Measurements from ENCODE around the gene SIVA1. TPM values are rescaled to one million over a fixed set of nuclear protein-coding genes. Genes with fewer than 3 reads are reported as not detected.

Gene SIVA1
- polyA plus RNA-seq, 4 donors, result 52.6 to 110 (median 81.4) TPM

- DNase-seq (ENCODE audit: low read depth in 4 of 4, low spot score in 2 of 4), result no peak
Measured at GRCh38 chr14:104782086-104782807, 29.3 kb downstream of the SIVA1 start.

DNA sequence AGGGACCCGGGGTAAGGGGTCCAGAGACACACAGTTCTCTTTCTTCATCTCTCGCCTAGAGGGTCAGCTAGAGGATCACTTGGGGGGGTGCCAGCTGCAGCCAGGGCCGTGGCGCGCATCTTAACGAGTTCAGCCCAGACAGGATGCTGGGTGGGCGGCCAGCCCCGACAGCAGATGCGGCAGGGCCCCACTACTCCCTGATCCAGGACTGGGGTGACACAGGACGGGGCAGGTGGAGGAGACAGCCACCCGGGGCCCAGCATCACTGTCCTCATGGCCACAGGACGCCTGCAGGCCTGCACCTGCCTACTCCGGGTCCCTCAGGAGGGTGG is 29.8 kb downstream of the SIVA1 start:
- no peak for DNase-seq (ENCODE audit: low read depth in 4 of 4, low spot score in 2 of 4)

DNA sequence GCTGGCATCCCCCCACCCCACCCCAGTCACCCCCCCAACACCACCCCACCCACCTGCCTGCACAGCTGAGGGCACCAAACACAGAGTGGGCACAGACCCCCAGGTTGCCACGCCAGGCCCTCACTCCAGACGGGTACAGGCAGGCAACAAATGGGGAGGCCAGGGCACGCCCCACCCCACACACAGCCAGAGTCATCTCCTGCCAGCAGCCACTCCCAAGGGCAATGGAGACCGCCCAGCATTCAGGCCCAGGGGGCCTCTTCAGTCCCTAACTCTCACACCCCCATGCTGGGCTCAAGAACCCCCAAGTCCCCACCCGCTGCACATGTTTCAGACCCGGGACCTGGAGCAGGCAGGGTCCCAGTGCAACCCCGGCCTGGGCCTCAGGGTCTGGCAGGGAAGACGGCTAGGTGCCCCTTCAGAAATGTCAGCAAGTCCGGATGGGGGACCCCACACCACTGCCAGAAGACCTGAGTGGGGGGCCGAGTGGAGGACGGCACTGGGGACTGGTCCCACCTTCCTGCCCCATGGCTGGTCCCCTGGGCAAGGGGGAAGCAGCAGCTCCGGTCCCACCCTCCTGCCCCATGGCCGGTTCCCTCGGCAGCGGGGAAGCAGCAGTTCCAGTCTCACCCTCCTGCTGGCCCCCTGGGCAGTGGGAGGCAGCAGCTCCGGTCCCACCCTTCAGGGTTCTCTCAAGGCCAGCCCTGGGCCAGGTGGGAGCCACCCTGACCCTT is 30.7 kb downstream of the SIVA1 start:
- DNase-seq (ENCODE audit: low read depth in 4 of 4, low spot score in 2 of 4), result no peak

- no peak for DNase-seq (ENCODE audit: low read depth in 4 of 4, low spot score in 2 of 4)
Measured at GRCh38 chr14:104784218-104784568, 31.2 kb downstream of the SIVA1 start.

DNA sequence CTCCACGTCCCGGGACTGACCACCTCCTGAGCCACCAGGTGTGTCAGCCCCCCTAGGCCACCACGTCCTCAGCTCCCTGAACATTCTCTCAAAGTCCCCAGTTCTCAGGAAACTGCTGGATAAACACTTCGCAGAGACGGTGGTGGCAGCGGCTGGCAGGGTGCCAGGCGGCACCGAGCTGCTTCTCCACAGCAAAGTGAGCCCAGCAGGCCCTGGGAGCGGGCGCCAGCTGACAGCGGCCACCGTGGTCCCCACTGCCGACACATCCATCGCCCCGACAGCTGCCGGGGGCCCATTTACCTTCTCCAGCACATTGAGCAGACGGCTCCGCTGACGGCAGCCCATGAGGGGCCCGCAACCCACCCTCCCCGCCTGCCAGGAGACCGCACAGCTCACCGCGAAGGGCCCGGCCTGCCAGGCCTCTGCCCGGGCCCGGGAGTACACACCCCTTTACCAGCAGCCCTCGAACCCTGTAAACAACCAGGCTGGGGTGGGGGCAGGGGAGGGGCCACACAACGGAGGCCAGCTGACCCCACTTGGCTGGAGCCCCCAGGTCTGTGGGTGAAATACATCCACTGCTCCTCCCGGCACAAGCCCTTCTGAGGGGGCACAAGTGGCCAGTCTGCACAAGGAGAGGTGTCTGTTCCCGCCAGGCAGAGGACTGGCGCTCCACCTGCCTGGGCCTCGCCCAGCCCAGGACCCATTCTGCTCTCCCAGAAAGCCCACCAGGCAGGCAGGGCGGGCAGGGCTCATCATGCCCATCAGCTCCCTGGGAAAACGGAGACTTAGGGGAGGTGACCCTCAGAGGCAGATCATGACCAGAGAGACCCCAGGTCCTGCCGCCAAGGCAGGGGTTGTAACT is 32.1 kb downstream of the SIVA1 start:
- no peak for DNase-seq (ENCODE audit: low read depth in 4 of 4, low spot score in 2 of 4)

DNA sequence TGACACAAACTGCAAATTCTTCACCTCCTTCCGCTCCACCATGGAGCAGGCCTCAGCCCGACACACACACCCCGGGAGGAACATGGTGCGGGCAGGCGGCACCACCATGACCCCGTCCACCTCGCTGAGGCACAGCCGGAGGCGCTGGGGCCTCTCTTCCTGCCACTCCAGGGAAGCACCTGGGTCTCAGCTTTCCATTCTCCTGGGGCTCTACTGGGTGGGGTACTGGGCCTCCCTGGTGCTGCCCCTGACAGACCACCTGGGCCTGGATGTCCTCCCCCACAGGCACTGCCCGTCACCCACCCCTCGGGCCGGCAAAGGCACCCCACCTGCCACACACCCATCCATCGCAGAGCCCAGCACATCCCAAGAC is 32.7 kb downstream of the SIVA1 start:
- no peak for DNase-seq (ENCODE audit: low read depth in 4 of 4, low spot score in 2 of 4)

- DNase-seq (ENCODE audit: low read depth in 4 of 4, low spot score in 2 of 4), result no peak
Measured at GRCh38 chr14:104786091-104786586, 33.2 kb downstream of the SIVA1 start.

- no peak for DNase-seq (ENCODE audit: low read depth in 4 of 4, low spot score in 2 of 4)
Measured at GRCh38 chr14:104786726-104787675, 34.1 kb downstream of the SIVA1 start.

GRCh38 chr14:104787736-104788135 is 34.8 kb downstream of the SIVA1 start:
- no peak for DNase-seq (ENCODE audit: low read depth in 4 of 4, low spot score in 2 of 4)

GRCh38 chr14:104788161-104788818 is 35.3 kb downstream of the SIVA1 start:
- DNase-seq (ENCODE audit: low read depth in 4 of 4, low spot score in 2 of 4), result no peak

DNA sequence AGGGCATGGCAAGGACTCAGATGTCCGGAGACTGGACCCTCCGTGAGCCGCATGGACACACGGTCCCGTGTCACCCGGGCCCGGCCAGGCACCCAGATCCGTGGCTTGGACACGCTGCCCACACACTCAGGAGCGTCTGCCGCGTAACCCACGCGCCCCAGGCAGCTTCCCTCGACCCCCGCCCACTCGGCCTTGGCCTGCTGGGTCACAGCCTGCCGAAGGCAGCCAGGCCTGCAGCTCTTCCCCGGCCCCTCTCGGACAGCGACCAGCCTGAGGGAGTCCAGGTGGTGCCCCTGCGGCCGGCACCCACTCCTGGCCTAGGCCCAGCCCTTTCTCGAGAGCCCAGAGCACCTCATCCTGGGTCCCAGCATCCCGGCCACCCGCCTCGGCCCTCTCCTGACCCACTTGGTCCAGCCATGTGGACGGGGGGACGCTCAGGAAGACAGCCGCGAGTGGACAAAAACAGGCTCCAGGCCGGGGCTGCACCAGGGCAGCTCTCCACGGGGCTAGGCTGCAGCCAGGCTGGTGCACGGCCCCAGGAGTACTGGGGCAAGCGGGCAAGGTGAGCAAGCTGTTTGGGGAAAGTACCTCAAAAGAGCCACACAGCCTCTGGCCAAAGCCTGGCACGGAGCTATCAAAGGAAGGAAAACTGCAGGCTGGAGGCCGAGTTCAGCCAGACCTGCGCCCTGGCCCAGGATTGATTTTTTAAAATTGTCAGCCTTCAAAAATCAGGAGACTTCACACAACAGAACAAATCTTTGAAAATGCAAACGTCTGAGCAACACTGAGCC is 36.1 kb downstream of the SIVA1 start:
- DNase-seq (ENCODE audit: low read depth in 4 of 4, low spot score in 2 of 4), result no peak

GRCh38 chr14:104789752-104790743 is 37.1 kb downstream of the SIVA1 start:
- DNase-seq (ENCODE audit: low read depth in 4 of 4, low spot score in 2 of 4), result no peak

DNA sequence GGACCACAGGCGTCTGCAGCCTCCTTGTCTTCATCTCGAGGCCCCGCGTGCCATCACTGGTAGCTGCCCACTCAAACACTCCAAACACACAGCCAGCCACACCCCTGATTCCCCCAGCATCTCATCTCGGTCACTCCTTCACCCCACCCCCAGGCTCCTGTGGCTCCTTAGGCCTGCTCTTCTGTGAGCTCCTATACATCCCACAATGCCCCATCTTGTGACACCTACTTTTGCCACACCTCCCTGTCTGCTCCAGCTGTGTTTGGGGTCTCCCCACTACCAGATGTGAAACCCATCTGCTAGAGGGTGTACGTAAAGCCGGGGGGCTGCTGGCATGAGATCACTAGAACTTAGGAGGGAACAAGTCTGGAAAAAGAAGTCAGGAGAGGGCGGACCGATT is 38.5 kb downstream of the SIVA1 start:
- DNase-seq (ENCODE audit: low read depth in 4 of 4, low spot score in 2 of 4), result no peak

DNA sequence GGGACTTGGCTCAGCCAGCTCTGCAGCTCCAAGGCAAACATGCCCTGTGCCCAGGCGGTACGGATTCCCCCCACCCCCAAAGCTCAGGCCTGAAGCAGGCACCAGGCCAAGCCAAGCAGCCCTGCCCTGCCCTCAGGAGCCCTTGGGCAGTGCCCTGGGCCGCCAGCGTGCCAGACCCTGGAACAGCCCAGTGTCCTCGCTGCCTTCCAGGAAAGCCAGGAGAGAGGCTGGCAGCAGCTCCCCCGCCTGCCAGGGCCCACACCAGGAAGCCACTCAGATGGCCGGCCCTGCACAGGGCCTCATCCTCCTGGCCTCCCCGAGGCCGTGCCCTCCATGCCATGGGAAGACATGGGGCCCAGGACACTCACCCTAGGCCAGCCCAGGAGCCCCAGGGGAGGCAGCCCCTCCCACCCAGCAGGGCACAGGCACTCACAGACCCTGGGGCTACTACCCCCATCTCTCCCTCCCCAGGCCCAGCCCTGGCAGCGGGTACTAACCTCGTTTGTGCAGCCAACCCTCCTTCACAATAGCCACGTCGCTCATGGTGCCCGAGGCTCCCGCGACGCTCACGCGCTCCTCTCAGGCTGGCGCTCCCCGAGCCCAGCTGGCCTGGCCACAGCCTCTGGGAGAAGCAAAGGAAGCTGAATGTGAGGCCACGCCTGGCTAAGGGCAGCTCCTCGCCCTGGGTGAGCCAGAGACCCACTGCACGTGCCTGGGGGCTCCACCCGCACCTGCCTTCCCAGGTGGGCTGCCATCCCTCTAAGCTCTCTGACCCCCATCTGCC is 39.3 kb downstream of the SIVA1 start:
- DNase-seq (ENCODE audit: low read depth in 4 of 4, low spot score in 2 of 4), result no peak

DNA sequence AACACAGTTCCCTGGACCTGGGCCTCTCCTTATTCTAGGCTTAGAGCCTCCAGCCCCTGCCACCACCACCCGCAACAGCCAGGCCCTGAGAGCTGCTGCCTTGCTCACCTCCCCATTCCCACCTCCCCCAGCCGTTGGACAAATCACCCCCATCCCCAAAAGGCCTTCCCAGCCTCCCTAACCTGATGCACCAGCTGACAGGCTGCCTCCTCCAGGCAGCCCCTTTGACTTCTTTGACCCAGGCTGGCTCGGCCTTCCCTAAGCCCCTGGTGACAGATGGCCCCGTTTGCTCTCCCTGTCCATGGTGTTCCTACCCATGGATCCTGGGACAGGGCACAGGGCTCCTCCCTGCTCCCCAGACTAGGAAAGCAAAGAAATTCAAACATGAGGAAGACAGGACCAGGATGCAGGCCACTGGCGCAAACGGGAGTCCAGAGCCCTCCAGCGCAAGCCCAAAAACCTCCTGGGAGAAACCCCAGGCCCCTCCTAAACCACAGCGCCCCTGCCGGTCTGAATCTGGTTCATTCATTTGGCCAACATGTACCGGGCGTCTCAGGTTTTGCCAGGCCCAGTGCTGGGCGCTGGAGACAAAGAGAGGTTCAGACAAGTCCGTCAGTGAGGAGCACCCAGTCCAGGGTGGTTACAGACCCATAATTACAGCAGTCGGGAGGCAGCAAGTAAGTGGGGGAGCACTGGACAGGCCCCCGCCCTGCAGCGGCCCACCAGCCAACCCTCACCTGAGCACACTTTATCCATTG is 40.2 kb downstream of the SIVA1 start:
- DNase-seq (ENCODE audit: low read depth in 4 of 4, low spot score in 2 of 4), result no peak

DNA sequence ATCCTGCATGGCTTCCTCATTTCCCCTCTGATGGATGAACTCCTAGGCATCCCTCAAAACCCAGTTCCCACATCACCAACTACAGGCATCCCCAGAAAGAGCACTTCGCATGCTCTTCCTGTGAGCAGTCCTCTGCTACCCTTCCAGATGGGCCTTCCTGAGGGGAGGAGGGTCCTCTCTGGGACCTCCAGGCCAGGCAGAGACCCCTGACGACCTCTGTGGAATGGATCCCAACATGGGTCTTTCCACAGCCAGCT is 40.7 kb downstream of the SIVA1 start:
- no peak for DNase-seq (ENCODE audit: low read depth in 4 of 4, low spot score in 2 of 4)

GRCh38 chr14:104794099-104794498 is 41.2 kb downstream of the SIVA1 start:
- DNase-seq (ENCODE audit: low read depth in 4 of 4, low spot score in 2 of 4), result no peak
